Suprapubic skin (tissue), 3 donors: ENCODE results near the gene AGR3.

ENCODE experiments used
- POLR2AphosphoS5 ChIP-seq, 3 donors: sonication (generic); formaldehyde crosslinking; IDR thresholded peaks; one replicate each; pipeline ENCODE4 v1.6.1; 2017; ENCODE audit warnings: antibody characterized with exemption in 3 of 3
- TF ChIP-seq, protein P1 (sequence below), 2 donors: fragments of 200-600 bp in 1 of 2; fragments of 450-650 bp in 1 of 2; sonication (generic) in 1 of 2; IDR thresholded peaks; one replicate each; pipeline ENCODE4 v1.5.1; 2016 to 2019; ENCODE audit warnings: antibody characterized with exemption in 2 of 2, mild to moderate bottlenecking in 1 of 2, moderate library complexity in 1 of 2

DNA sequence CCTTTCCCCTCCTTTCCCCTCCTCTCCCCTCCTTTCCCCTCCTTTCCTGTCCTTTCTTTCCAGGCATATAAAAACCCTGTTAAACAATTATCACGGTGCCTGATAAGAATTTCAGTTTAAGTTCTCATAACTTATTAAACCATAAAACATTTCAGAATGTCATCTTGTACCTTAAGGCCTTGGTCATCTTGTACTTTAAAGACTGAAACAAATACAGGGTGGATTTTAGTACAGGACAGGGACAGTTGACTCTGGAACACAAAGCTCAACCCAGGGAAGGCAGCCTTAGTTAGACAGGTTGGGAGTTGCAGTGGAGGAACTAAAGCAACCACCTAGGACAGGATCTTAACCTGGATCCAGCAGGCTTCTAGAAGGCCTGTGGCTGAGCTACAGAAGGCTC lies 1.2 kb downstream of the AGR3 start:
- TF ChIP-seq, protein P1, sequence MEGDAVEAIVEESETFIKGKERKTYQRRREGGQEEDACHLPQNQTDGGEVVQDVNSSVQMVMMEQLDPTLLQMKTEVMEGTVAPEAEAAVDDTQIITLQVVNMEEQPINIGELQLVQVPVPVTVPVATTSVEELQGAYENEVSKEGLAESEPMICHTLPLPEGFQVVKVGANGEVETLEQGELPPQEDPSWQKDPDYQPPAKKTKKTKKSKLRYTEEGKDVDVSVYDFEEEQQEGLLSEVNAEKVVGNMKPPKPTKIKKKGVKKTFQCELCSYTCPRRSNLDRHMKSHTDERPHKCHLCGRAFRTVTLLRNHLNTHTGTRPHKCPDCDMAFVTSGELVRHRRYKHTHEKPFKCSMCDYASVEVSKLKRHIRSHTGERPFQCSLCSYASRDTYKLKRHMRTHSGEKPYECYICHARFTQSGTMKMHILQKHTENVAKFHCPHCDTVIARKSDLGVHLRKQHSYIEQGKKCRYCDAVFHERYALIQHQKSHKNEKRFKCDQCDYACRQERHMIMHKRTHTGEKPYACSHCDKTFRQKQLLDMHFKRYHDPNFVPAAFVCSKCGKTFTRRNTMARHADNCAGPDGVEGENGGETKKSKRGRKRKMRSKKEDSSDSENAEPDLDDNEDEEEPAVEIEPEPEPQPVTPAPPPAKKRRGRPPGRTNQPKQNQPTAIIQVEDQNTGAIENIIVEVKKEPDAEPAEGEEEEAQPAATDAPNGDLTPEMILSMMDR (IDR thresholded peaks at IDR 0.05): no peak
- no peak for TF ChIP-seq POLR2AphosphoS5 (IDR thresholded peaks at IDR 0.05)
